ACHN (cell line): ENCODE data around the gene CDH13.

Experiments used
- DNase-seq: peaks from one replicate; pipeline ENCODE4 v3.0.0-alpha.2; 2015
- in situ Hi-C: cut with HindIII; loops from 2 replicates; pipeline ENCODE4 v1.10.0; 2017; ENCODE audit warnings: low sequenced_read_pairs, low pct_ligation_motif_present, low pct_unique_long_range_greater_than_20kb

CDH13 gene

GRCh38 chr16:83810901-83811300 lies 1184.1 kb downstream of the CDH13 start:
- in situ Hi-C loops, result no loop called here
- no peak for DNase-seq

GRCh38 chr16:83813823-83814658 lies 1187.3 kb downstream of the CDH13 start:
- DNase-seq, result peak; percentile 37
- in situ Hi-C loops, result no loop called here

GRCh38 chr16:83814659-83814985 lies 1187.9 kb downstream of the CDH13 start:
- in situ Hi-C loops, result no loop called here
- no peak for DNase-seq

- in situ Hi-C loops, result no loop called here
- DNase-seq, result no peak
Observed at GRCh38 chr16:83817022-83817421, 1190.3 kb downstream of the CDH13 start.

DNA sequence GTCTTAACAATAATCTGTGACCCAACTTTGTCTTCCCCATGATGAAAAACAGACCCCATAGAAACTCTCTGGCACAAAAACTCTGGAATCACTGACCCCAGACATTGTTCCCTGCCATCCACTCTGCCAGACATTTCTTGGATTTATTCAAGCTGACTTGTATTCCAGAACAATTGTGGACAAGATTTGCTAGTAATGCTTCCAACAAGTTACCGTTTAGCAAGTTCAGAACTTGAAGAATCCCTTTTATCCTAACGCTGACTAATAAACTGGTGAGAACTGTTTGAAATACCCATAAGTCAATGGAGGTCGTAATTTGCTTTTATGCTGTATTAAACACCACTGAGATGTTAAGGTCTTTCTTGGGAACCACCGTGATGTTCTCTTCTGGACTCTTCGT lies 1191.5 kb downstream of the CDH13 start:
- no peak for DNase-seq
- in situ Hi-C loops, result no loop called here

DNA sequence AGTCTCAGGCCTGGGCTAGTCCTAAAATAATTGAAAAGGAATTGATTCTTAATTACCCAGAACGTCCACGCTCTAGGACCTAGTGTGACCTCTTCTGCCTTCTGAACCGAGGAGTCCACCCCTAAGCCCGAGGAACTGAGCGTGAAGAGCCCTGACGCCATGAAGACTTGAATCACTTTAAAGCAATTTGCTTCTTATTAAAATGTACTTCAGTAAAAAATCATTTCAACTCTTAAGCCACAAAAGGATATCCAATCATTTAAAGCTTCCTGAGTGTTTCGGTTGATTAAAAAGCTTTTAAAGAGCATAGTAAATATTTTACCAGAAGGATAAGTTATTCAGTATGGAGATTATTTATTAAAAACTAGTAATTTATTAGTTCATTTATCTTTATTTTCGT lies 1192.6 kb downstream of the CDH13 start:
- no peak for DNase-seq
- in situ Hi-C loops, result no loop called here

DNA sequence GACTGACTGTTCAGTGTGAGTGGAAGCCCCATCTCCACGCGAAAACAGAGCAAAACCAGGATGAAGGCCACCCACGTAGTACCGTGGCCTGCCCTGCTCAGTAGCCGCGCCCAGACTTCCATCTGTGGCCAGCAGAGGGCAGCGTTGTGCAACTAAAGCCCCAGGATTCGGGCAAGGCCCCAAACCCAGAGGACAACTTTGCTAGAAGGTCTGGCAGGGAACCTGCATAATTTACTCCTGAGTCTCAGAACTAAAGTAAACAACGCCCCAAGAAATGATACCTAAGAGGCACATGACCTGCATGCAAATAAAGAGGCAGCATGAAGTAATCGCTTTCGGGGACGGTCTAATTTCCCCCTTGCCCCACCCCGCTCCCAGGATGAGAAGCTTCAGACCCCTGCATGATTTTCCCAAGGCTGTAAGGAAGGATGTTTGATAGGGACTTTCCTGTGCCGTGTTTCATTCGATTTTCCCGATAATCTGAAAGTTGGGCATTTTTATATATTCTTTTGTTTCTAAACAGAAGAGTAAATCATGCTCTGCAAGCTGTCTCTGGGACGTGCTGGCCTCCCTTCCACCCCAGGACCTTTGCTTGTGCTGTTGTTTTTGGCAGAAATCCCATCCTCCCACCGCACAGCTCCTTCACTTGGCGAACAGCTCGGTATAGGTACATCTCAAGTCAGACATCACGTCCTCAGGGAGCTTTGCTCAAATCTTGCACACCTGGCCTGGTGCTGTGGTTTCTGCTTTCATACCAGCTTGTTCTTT lies 1199.6 kb downstream of the CDH13 start:
- peak; percentile 77 for DNase-seq
- in situ Hi-C loops, result no loop called here

DNA sequence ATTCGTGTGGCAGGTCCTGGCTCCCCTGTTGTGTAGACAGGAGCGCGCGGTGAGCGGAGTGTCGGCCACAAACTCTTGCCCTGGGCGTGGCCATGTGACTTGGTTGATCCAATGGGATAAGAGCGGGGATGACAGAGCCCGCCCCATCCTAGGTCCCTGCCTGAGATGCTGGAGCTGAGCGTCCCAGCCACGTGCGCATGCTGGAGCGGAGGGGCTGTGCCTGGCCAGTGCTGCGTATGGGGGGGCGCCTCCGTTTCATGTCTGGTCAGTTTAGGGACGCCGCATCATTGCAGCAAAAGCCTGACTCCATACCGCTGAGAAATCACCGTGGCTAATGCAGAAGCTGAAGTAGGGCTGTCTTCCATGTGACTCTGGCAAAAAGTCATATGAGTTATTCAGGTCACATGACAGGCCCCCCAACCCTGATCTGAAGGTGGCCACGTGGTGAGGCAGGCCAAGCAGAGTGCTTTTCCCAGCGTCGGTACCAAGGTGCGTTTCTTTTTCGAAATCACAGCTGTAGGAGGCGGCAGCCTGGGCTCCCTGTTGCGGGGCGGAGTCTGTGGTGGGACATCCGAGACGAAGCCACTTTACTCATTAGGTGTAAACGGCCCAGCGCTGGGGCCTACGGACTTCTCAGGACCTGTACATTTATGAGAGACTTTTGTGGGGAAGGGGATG lies 1203.5 kb downstream of the CDH13 start:
- in situ Hi-C loops, result no loop called here
- DNase-seq, result no peak

DNA sequence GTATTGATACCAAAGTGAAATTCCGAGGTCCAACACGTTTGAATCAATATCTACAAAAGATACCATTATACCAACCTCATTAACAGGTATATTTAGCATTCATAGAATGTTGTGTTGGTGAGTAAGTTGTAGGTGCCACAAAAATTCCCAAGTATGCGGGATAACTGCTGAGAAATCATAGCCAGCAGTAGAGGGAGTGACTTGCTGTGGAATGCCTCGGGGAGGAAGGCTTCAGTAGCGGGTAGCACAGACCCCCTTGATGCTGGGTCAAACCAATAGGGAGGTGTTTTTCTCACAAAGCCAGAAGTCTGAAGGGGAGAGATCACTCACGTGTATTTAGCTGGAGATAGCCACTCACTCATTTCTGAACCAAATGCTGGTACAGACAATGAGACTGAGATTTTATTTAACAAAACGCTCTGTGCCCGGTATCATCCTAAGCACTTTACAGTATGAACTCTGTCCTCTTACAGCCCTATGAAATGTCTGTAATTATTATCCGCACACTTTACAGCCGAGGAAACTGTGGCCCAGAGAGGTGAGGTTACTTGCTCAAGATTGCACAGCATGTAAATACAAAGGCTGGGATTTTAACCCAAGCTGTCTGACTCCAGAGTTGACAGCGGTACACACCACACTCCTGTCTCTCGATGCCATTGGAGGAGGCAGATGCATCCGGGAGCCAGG lies 1204.1 kb downstream of the CDH13 start:
- in situ Hi-C loops, result no loop called here
- DNase-seq, result no peak

GRCh38 chr16:83831456-83831987 lies 1204.8 kb downstream of the CDH13 start:
- DNase-seq, result no peak
- in situ Hi-C loops, result no loop called here

DNA sequence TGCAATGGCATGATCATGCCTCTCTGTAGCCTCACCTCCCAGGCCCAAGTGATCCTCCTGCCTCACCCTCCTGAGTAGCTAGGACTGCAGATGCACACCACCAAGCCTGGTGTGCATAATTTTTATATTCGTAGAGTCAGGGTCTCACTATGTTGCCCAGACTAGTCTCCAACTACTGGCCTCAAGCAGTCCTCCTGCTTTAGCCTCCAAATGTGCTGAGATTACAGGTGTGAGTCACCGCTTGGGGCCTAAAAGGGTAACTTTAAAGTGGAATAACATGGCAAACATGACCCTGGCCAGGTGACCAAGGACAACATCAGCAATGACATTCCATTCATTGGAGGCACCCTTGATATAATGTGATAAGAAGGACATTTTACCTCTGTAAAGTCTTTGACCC lies 1207.2 kb downstream of the CDH13 start:
- in situ Hi-C loops, result no loop called here
- no peak for DNase-seq

DNA sequence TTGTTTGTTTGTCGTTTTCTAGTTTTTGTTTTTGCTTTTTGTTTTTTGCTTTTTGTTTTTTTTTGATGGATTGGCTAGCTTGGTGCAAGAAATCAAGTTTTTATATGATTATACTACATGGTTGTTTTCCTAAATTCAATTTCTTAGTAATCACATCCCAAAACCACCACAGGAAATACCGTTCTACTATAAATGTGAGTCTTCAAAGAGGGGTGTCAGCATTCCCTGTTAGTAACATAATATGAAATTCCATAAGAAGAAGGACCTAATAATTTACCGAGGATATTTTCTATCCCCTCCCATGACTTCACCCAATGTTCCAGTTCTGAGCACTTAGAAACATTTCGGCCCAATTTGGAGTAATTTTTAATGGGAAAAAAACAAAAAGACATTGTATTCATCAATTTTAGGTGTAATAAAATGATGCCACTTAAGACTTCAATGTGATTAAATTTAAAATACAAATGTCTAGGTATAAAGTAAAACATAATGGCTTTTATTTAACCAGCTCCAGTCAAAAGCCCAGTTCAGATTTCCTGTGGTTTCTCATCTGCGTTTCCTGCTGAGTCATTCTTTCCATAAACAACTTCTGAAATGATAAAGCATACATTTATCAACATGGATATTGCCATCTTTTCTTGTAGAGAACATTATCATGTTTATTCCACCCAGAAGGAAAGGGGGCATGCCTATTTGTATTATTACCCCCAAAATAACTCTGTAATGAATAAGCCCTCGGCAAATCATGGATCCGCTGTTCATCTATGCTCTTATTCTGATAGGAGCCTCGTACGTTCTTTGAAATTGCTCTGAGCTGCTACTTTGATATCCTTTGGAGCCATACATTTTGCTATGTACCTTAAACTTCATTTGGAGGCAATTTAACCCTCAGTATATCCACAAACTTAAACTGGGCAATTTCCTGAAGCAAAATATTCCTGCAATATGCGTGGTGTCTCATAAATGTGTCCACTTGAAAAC lies 1209.1 kb downstream of the CDH13 start:
- in situ Hi-C loops, result no loop called here
- peak; percentile 44 for DNase-seq

- in situ Hi-C loops, result no loop called here
- no peak for DNase-seq
Observed at GRCh38 chr16:83837566-83837965, 1210.8 kb downstream of the CDH13 start.

- in situ Hi-C loops, result no loop called here
Observed at GRCh38 chr16:83838151-83838550, 1211.4 kb downstream of the CDH13 start.

DNA sequence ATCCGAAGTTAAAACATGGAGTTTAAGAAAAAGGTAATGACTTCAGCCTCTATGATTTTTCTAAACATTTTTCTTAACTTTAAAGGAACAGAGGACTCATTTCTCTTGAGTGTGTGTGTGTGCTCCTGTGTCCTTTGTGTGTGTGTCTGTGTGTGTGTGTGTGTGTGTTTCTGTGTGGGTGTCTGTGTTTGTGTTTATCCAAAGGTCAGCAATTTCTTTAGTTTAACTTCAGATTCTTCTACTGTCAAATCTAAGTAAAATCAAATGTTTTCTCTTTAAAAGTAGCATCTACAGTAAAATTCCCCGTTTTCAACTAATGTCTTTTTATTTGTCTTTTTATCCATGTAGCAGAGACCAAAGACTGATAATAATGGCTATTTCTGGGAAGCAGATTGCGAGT lies 1212.8 kb downstream of the CDH13 start:
- in situ Hi-C loops, result no loop called here
- no peak for DNase-seq

More at GRCh38 chr16:83838151-83838550, 1211.4 kb downstream of the CDH13 start:
- no peak for DNase-seq

DNA sequence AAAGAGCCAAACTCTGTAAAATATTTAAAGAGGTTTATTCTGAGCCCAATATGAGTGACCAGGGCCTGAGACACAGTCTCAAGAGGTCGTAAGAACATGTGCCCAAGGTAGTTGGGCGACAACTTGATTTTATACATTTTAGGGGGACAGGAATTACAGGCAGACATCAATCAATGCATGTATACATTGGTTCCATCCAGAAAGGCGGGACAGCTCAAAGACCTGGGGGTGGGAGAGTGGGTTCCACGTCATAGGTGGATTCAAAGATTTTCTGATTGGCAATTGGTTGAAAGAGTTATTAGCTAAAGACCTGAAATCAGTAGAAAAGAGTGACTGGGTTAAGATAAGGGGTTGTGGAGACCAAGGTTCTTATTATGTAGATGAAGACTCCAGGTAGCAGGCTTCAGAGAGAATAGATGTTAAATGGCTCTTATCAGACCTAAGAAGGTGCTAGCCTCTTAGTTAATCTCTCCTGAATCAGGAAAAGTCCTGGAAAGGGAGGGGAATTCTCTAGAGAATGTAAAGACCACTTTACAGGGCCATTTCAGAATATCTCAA lies 1213.4 kb downstream of the CDH13 start:
- in situ Hi-C loops, result no loop called here
- DNase-seq, result no peak

DNA sequence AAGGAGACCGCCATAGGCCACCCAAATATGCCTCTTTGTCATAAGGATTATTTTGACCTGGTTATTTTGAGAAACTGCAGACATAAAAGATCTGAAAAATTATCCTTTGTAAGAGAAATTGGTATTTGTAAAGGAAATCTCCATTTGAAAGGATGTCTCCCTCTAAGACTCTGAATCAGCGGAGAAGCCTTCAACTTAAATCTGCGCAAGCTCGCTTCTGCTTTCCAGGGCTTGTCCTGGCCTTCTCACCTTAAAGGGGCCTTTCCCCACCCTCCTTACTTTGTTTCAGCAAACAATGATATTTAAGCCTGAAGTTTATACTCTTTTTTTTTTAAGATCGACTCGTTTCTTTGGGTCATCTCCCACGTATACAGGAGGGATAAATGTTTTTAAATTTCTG lies 1215.5 kb downstream of the CDH13 start:
- in situ Hi-C loops, result no loop called here
- no peak for DNase-seq
